HG03066 (cell line): ENCODE data around the gene CCDC33.

Source experiments
- ATAC-seq: cut with Tn5 transposase; IDR thresholded peaks from one replicate; pipeline ENCODE4 v1.9.1; 2021; ENCODE audit warnings: low read depth; ENCODE audit not compliant: unreplicated experiment

The CCDC33 gene

DNA sequence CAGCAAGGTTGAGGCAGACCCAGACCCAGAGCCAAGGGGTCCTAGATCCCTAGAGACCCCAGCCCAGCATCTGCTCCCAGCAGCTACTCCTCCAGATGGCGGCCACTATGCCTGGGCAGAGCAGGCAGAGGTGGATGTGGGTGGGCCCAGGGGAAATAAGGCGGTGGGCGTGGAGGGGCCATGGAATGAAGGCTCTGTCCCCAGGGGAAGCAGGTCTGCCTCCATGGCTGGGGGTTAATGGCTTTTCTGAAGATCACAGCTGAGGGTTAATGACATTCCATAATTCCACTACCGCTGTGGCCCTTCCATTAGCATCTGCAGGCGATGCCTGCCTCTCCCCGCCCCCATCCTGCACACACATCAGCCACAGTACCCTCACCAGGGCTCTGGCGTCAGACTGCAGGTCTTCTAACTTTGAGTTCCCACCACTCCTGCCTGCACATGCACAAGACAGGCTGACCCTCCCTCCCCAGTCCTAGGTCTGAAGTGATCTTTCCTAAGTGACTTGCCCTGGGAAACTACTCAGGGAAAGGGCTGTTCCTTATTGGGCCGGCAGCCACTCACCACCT, 41.2 kb downstream of the CCDC33 start:
- ATAC-seq: no peak

DNA sequence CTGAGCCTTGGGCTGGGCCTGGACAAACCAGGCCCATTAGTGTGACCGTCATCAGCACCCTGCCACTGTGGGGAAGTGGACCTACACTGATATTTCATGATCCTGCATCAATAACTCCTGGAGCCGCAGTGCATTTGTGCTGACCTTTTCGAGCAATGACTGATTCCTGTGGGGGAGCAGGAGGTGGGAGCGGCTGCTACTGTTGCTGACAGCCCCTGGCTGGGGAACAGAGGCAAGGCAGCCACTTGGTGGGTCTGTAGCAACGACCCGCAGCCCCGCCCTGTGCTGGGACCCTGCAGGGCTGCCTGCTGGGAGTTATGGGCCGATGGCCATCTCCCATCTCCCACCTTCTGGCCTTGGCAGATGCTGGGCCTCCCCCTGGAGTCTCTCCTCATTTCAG, 42.1 kb downstream of the CCDC33 start:
- no peak for ATAC-seq

DNA sequence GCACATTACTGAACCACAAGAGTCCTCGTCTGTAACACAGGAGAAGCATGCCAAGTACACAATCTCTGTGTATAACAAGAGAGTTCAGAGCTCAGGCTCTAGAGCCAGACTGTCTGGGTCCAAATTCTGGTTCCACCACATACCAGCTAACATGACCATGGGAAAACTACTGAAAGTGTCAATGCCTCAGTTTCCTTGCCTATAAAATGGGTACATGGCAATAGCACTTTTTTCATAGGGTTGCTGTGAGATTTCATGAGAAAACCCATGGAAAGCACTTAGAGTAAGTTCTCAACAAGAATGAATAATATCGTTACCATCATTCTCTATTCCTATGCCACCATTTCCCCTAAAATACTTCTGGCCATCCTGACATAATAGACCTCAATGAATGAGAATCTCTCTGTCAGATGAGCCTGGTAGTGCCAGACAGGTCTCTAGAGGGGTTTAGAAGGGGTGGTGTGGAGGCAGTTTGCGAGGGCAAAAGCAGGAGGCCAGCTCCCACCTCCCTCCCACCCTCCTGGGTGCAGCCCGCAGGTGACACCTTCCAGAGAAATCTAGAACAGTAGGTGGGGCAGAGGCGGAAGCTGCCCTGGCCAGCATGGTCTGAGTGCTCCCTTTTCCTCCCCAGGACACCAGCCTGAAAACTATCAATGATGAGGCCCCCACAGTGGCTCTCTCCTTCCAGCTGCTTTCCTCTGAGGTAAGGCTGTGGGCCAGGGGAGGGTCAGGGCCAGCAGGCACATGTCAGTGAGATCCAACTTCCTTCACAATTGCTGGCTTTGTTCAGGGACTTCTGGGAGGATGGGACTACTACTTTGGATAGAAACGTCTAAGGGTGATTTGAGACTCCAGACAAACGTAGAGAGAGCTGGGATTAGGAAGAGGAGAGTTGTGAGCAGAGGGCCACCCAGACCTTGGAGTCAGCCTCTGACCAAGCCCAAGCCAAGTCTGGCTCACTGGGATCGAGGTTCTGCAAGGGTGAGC, 45.3 kb downstream of the CCDC33 start:
- no peak for ATAC-seq

DNA sequence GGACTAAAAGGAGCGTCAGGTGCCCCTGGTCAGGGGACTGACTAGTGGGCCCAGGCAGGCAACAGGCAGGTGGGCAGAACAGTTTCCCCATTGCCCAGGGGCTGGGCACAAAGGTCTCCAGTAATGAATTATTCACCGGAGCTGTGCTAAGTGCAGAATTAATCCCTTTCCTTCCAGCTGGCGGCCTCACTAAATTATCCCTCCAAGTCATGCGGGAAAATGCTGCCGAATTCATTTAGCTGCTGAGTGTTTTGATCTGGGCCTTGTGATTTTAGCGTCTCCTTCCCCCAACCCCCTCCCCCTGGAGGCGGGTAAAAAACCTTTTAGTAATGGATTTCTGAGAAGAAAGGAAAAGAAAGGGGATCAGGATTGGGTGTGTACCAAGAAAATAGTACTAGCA, 47.2 kb downstream of the CCDC33 start:
- no peak for ATAC-seq

DNA sequence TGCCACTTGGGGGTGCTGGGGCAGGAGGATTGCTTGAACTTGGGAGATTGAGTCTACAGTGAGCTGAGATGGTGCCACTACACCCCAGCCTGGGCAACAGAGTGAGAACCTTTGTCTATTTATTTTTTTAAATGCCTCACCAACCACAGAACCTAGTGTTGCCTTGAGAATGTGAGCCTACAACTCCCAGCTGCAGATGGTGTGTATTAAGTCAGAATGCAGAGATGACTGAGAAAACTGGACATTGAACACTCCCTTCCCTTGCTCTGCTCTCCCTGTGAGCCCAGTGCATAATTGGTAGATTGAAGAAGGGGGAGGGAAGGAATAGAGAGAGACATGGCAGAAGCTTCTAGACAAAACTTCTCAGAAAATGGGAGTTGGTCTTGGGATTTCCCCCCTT, 53.5 kb downstream of the CCDC33 start:
- no peak for ATAC-seq

DNA sequence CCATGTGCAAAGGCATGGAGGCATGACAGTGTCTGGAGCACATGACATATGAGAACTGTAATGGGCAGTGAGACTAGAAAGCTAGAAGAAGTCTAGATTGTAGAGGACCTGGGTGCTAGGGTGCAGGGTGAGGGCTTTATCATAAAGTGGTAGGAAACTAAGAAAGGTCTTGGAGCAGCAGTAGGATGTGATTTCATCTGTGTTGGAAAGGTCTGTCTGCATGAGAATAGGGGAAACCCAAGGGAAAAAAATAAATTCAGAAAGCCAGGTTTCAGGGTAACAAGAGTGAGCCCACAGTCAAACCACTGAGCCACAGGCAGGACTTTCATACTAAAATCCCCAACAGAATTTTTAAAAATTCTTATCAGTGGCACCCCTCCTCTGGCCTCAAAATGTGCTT, 54.5 kb downstream of the CCDC33 start:
- ATAC-seq: no peak

DNA sequence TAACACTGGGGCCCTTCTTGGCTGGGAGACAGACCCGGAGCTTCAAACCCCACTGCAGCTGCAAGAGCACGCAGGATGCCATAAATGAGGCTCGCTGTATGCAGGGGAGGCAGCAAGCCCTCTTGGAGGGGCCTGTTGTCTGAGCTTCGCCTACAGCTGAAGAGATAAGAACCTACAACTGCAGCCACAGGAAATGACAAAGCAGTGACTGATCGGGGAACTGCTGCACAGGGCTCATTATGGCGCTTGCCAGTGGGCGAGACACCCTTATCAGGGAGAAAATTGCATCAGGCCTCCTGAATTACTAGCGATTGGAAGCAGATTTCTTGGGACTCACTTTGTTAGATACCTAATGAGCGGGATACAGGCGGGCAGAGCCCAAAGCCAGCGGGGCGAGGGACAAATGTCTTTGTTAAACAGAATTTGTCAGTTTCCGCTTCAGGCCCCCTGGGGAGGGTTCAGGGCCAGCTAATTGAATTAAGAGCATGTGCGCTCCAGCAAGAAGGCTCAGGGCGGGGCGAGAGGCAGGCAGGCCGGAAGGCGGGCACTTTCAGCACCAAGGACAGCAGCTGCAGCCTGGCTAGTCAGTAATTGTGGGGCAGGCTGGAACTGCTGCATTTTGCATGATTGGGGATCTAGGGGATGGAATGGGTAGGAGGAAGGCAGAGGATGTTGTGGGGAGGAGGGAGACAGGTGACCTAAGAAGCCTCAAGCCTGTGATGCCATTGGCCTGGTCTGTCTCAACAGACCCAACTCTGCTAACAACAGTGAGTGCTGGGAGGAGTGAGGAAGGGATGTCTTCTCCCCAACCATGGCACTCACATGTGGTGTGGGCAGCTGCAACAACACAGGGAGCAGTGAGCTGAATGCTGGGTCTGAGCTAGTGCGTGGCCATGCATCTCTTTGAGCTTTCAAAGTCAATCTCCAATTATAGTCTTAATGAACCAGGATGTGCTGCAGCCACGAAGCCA, 55.3 kb downstream of the CCDC33 start:
- ATAC-seq: no peak

DNA sequence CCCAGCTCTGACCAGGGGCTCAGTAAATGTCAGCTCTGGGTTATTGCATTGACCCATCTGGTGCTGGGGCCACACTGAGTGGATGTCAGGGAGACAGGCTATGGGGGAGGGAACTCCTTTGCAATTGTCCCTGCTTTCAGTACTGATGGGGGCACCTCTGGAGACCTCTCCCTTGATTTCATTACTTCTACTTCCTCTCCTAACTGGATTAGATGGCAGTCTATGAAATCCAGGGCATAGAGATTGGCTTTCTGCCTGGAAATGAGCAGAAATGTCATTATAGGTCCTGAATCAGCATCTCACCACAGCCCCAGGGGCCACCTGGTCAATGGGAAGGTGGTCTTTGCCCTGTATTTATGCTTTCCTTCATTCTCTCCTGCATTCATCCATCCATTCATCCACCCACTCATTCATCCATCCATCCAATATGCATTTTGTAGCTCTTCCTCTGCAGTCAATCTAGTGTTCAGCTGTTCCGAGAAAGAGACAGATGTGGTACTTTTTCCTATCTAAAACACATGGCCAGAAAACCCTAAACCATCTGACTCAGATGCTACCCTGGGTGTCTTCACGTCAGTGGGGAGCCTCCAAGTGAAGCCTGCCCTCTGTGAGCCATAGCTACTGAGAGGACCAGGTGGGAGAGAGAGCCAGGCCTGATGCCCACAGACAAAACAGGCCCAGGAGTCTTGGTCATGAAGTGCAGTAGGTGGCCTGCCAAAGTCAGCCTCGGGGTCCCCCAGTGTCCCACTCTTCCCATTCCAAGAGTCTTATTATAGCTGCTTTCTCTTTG, 57.1 kb downstream of the CCDC33 start:
- no peak for ATAC-seq

DNA sequence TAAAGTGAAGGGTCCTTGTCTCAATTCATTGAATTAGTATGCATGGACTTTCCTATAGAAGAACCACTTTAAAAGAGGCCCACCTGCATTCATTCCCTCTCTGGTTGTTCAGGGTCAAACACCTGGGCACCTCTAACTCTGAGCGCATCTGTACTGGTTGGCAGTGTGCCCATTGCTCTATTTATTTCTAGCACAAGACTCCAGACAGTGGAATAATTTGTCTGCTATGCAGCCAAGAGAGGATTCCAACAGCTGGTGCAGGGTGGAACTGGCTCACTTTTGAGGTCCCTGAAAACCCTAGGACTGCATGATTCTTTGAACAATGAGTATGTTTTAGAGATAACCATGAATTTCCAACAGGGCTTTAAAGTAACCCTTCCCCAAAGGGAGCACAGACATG, 57.9 kb downstream of the CCDC33 start:
- ATAC-seq: no peak

DNA sequence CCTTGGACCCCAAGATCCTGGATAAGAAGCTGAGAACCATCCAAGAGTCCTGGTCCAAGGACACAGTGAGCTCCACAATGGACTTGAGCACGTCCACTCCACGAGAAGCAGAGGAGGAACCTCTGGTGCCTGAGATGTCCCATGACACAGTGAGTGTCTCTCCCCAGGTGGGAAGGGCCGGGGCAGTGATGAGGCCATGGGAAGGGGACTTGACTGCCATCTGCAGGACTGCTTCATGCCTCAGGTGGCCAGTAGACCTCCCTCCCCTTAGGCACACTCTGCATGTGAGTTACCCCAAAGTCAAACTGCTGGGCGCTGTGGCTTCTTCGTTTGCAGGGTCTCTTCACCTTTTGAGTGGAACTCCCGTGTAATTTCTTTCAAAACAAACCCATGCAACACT, 59.7 kb downstream of the CCDC33 start:
- no peak for ATAC-seq

DNA sequence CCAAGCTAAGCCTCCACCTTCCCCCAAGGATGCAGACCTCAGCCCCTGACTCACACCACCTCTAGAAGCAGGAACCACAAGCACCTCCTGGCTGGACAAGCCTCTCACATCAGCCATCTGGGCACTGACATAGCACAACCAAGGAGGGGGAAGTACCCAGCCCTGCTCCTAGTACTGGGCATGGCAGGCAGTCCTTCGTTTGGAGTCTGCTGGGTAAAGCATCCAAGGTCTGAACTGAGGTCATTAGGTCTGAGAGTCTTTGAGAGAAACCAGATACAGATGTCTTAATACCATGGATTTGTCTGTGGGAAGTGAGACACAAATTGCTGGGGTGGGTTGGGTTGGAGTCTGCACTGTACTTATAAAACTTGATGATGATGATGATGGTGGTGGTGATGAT, 61.8 kb downstream of the CCDC33 start:
- ATAC-seq: no peak

DNA sequence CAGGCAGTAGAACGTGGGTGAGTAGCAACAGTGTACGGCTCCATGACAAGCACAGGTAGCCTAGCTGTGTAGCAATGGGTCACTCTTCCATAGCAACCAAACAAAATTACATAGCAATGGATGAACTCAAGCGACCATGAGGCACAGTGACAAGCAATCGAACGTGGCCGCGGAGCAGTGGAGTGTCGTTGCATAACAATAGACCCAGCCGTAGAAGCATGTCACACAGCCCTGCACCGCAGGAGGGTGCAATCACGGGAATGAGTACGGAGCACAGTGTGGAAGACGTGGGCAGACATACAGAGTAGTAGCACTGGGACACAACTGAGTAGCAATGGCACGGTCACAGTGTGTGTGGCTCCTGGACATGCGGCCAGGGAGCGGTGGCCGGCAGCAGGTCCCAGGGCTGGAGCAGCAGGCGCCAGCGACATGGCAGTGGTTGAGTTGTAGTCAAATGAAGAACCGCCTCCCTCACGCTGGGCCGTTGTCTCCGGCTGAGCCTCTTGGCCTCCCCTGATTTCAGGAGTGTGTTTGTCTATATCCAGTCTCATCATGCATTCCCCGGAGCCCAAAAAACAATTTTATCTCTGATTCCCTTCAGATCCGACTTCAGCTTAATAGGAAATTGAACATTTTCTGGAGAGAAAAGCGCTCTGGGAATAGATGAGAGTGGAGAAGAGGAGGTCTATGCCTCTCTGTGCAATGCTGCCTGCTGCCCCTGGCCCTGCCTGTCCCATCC, 64.1 kb downstream of the CCDC33 start:
- ATAC-seq: no peak

DNA sequence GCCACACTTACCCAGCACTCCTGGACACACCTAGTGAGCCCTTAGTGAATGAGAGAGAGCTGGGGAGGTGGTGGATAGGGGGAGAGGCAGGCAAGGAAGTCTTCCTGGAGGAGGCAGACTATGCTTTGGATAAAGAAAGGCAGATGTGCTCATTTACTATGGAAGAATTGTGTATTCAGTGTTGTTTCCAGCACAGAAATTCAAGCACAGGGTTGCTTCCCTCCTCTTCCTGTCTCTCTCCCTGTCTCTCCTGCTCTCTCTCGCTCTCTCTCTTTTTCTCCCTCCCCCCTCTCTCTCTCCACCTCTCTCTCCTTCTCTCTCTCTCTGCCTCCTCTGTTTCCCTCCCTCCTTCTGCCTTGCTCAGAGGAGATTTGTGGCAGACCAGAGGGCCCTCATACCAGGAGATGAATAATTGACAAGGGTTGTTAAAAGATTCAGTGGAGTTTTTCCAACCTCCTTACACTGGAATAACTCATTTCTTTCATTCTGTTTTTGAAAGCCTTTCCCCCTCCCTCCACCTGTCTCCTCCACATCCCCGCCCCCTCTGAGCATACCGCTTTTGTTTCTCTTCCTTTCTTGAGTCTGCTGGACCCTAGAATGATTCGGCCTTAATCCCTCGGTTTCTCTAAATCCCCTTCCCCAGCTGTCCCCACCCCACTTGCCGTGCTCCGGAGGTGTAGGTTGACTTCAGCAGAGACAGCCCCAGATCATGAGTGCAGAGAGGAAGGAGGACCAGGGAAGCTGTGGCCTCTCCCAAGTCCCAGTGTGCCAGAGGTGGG, 65.6 kb downstream of the CCDC33 start:
- no peak for ATAC-seq

DNA sequence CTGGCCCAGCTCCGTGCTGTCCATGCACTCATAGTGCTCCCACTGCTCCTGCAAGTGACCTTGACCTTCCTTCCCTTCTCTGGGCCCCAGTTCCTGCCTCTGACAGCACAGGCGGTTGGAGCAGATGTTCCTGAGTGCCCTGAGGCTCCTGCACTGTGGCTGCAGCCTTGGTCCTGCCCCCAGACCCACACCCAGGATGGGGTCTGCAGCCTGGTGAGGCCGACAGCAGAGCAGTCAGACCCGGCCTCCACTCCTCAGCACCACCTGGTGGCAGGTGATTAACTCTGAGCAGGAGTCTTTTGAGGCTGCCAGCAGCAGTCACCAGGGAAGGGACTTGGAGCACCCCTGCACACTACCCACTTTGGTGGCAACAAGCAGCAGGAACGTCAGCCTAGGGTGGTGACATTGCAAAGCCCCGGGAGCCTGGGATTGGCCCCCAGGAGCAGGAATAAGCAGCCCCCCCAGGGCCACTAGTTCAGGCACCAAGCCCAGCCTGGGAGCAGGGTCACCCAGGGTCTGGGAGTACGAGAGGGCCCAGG, 66.8 kb downstream of the CCDC33 start:
- ATAC-seq: no peak

DNA sequence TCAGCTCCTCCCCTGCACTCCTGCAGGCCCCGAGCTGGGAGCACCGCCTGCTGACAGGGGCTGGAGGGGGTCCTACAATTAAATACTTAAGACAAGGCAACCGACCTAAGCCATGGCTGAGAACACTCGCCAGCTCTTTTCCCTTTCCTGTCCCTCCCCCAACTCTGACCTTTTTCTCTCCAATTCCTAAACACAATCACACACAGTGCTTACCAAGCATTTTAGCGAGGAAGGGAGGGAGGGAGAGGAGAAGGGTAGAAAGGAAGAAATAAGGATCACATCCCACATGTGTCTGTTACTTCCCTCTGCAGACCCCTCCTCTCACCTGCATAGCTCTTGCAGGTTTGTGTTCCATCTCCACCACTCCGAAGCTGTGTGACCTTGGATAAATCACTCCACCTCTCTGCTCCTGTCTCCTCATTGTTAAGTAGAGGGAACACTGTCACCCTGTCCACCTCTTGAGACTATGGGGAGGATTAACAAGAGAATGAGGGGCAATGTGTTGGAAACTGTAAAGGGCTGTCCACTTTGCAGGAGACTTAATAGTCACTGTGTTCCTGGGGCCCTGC, 67.7 kb downstream of the CCDC33 start:
- ATAC-seq: no peak

DNA sequence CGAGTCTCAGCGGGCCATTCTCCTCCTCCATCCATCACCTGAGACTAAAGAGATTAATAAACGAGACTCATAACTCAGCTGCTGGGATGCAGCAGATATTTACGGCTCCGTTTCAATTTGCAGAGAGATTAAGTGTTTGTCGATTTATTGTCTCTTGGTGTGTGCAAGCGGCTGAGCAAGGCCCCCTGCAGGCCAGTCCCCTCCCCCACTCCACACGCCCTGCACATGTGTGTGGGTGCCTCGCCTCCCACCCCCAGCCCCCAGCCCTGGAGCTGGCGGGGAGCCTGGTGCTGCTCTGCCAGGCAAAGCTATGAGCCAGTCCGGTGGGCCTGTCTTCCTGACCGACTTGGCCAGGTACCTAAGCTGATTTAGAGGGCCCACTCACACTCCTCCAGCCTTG, 68.3 kb downstream of the CCDC33 start:
- no peak for ATAC-seq

DNA sequence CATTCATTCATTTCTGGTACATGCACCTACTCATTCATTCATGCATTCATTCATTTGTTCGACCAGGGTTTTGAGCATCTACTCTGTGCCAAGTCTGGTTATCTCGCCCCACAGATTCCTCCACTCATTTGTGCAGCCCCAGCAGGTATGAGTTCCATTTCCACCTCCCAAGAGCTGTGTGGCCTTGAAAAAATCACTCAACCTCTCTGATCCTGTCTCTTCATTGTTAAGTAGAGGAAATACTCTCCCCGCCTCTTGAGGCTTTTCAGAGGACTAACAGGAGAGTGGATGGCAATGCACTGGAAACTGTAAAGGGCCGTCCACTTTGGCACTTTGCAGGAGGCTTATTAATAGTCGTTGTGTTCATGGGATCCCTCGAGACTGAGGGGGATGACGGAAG, 69.6 kb downstream of the CCDC33 start:
- no peak for ATAC-seq

DNA sequence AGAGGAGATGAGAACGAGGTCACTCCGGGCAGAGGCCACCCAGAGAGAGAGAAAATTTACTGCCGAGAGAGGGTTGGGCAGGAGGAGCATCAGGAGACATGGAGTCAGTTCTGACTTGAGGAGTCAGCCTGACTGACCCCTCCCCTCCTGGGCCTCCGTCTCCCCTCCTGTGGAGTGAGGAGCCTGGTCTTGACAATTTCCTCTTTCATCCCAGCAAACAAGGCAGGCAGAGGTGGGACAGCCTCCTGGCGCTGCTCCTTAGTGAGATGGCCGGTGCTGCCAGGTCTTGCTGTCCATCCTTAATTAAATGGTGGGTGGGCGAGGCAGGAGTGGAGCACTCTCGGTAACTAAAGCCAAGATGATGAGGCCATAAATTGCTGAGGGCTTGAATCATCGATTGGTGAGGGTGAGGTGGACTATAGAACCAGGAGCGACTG, 70.7 kb downstream of the CCDC33 start:
- no peak for ATAC-seq
